ENCODE data around the gene AQP2. TPM values are rescaled to one million over a fixed set of nuclear protein-coding genes. Genes with fewer than 3 reads are reported as not detected.

The AQP2 gene
- total and polyA plus RNA-seq, 2 of the 13 experiments (the other 11 are each of a cell fraction or from before 2014, with no cell fraction given) = not detected

DNA sequence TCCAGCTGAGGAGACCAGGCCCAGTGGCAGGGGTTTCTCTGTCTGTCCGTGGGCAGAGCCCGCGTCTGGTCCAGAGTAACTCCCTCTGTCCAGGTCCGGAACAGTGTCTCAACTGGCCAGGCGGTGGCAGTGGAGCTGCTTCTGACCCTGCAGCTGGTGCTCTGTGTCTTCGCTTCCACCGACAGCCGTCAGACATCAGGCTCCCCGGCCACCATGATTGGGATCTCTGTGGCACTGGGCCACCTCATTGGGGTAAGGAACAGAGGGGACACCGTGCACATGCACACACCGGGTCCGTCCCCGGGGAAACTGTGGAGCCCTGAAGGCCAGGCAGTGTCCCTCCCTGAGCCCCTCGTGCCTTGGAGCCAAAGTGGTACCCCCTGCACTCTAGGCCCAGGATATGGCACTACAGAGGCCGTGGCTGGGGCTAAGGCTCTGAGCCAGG lies 23.7 kb downstream of the AQP2 start (continued):
- TF ChIP-seq, protein P1, sequence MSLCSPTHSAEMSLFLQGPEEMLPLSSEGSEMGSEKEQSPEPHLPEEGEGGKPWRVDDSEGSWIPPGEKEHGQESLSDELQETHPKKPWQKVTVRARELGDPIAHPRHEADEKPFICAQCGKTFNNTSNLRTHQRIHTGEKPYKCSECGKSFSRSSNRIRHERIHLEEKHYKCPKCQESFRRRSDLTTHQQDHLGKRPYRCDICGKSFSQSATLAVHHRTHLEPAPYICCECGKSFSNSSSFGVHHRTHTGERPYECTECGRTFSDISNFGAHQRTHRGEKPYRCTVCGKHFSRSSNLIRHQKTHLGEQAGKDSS (CRISPR knock-in tag; IDR thresholded peaks at IDR 0.05; ENCODE audit: borderline replicate concordance, low read depth) = peak; percentile 59; the same call in 1 of the 2 replicates
- TF ChIP-seq, protein P2, sequence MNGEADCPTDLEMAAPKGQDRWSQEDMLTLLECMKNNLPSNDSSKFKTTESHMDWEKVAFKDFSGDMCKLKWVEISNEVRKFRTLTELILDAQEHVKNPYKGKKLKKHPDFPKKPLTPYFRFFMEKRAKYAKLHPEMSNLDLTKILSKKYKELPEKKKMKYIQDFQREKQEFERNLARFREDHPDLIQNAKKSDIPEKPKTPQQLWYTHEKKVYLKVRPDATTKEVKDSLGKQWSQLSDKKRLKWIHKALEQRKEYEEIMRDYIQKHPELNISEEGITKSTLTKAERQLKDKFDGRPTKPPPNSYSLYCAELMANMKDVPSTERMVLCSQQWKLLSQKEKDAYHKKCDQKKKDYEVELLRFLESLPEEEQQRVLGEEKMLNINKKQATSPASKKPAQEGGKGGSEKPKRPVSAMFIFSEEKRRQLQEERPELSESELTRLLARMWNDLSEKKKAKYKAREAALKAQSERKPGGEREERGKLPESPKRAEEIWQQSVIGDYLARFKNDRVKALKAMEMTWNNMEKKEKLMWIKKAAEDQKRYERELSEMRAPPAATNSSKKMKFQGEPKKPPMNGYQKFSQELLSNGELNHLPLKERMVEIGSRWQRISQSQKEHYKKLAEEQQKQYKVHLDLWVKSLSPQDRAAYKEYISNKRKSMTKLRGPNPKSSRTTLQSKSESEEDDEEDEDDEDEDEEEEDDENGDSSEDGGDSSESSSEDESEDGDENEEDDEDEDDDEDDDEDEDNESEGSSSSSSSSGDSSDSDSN (CRISPR knock-in tag; IDR thresholded peaks at IDR 0.05) = peak; percentile 17; the same call in 1 of the 2 replicates
- TF ChIP-seq, protein P3, sequence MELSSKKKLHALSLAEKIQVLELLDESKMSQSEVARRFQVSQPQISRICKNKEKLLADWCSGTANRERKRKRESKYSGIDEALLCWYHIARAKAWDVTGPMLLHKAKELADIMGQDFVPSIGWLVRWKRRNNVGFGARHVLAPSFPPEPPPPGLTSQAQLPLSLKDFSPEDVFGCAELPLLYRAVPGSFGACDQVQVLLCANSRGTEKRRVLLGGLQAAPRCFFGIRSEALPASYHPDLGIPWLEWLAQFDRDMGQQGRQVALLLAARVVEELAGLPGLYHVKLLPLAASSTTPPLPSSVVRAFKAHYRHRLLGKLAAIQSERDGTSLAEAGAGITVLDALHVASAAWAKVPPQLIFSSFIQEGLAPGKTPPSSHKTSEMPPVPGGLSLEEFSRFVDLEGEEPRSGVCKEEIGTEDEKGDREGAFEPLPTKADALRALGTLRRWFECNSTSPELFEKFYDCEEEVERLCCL (CRISPR knock-in tag; IDR thresholded peaks at IDR 0.05; ENCODE audit: borderline replicate concordance) = no peak
- no peak for TF ChIP-seq SIN3B (IDR thresholded peaks at IDR 0.05; ENCODE audit: low read length)
- TF ChIP-seq YY1 (IDR thresholded peaks at IDR 0.05; ENCODE audit: insufficient read depth, insufficient replicate concordance, low read depth, low read length) = no peak
- no peak for TF ChIP-seq CHCHD3 (CRISPR knock-in tag; IDR thresholded peaks at IDR 0.05)
- TF ChIP-seq ZBTB7B (CRISPR knock-in tag; IDR thresholded peaks at IDR 0.05) = no peak
- TF ChIP-seq, protein P4, sequence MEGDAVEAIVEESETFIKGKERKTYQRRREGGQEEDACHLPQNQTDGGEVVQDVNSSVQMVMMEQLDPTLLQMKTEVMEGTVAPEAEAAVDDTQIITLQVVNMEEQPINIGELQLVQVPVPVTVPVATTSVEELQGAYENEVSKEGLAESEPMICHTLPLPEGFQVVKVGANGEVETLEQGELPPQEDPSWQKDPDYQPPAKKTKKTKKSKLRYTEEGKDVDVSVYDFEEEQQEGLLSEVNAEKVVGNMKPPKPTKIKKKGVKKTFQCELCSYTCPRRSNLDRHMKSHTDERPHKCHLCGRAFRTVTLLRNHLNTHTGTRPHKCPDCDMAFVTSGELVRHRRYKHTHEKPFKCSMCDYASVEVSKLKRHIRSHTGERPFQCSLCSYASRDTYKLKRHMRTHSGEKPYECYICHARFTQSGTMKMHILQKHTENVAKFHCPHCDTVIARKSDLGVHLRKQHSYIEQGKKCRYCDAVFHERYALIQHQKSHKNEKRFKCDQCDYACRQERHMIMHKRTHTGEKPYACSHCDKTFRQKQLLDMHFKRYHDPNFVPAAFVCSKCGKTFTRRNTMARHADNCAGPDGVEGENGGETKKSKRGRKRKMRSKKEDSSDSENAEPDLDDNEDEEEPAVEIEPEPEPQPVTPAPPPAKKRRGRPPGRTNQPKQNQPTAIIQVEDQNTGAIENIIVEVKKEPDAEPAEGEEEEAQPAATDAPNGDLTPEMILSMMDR (CRISPR knock-in tag; IDR thresholded peaks at IDR 0.05) = peak; percentile 93
- TF ChIP-seq ZNF616 (CRISPR knock-in tag; IDR thresholded peaks at IDR 0.05; ENCODE audit: low read depth) = no peak
- TF ChIP-seq PLRG1 (conservative IDR thresholded peaks at IDR 0.05) = no peak
- TF ChIP-seq SMAD9 (CRISPR knock-in tag; IDR thresholded peaks at IDR 0.05) = no peak
- peak; percentile 15; the same call in 1 of the 2 replicates for TF ChIP-seq THAP11 (CRISPR knock-in tag; IDR thresholded peaks at IDR 0.05)
- TF ChIP-seq ZNF292 (CRISPR knock-in tag; IDR thresholded peaks at IDR 0.05; ENCODE audit: borderline replicate concordance, low read depth) = peak; percentile 75; the same call in 1 of the 2 replicates
- TF ChIP-seq IRF2 (CRISPR knock-in tag; IDR thresholded peaks at IDR 0.05) = 0 out of 2 replicates have a peak, but pooled peaks have one; percentile 17
- TF ChIP-seq, protein P5, sequence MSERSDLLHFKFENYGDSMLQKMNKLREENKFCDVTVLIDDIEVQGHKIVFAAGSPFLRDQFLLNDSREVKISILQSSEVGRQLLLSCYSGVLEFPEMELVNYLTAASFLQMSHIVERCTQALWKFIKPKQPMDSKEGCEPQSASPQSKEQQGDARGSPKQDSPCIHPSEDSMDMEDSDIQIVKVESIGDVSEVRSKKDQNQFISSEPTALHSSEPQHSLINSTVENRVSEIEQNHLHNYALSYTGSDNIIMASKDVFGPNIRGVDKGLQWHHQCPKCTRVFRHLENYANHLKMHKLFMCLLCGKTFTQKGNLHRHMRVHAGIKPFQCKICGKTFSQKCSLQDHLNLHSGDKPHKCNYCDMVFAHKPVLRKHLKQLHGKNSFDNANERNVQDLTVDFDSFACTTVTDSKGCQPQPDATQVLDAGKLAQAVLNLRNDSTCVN (CRISPR knock-in tag; IDR thresholded peaks at IDR 0.05; ENCODE audit: borderline replicate concordance) = peak; percentile 59
- TF ChIP-seq MED1 (CRISPR knock-in tag; IDR thresholded peaks at IDR 0.05) = no peak
- TF ChIP-seq ZNF501 (CRISPR knock-in tag; IDR thresholded peaks at IDR 0.05) = peak; percentile 50; the same call in 1 of the 2 replicates

Measured in HepG2 (cell line).